Pons (tissue), 1 donor: ENCODE measurements around the gene ARRB1.

Experiments used
- DNase-seq: peaks from one replicate; pipeline ENCODE4 v3.0.0-alpha.2; 2016; ENCODE audit warnings: low spot score

Gene ARRB1

DNA sequence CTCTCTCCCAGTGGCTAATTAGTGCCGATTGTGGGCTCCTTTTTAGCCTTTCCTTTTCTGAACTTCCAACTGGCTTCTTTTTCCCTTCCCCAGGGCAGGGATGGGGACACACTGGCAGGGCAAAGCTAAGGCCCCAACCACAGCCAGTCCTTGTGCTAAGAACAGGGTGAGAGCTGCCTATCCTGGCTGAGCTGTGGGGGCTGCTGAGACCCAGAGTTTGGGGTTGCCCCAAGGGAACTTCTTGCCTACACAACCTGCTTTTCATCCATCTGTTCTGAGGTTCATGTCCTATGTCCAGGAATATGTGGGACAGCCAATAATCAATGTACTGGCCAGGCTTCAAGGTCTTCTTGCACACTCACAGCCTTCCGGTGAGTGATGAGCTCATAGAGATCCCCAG is 120.8 kb downstream of the ARRB1 start:
- no peak for DNase-seq

DNA sequence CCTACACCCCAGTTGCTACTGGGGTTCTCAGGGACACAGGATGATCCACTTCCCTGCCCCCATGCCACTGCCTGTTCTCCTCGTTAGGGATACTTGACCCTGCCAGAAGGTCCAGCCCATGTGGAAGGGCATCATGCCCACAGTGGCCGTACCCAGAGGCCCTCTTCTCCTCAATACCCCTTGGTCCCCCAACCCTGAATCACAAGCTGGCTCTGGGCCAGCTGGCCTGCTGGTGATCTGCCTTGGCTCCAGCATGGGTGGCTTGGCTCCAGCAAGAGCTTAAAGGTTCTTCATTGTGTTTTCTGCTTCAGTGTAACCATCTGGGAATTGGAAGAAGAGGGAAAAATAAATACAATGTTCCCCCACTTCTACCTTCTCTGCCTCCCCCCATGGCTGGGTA is 122.0 kb downstream of the ARRB1 start:
- no peak for DNase-seq

DNA sequence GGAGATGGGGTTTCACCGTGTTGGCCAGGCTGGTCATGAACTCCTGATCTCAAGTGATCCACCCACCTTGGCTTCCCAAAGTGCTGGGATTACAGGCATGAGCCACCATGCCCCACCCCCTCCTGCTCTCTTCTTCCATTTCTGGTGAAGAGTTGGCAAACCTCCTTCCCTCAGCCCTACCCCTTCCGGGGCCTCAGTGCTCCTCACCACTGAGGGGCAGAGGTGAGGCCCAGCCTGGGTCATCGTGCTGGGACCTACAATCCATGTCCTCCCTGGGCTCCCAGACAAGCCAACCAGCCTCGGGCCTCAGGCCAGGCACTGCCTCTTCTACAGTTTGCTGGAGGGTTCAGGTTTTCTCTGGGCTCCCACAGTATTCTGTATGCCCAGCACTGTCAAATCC is 125.7 kb downstream of the ARRB1 start:
- no peak for DNase-seq

DNA sequence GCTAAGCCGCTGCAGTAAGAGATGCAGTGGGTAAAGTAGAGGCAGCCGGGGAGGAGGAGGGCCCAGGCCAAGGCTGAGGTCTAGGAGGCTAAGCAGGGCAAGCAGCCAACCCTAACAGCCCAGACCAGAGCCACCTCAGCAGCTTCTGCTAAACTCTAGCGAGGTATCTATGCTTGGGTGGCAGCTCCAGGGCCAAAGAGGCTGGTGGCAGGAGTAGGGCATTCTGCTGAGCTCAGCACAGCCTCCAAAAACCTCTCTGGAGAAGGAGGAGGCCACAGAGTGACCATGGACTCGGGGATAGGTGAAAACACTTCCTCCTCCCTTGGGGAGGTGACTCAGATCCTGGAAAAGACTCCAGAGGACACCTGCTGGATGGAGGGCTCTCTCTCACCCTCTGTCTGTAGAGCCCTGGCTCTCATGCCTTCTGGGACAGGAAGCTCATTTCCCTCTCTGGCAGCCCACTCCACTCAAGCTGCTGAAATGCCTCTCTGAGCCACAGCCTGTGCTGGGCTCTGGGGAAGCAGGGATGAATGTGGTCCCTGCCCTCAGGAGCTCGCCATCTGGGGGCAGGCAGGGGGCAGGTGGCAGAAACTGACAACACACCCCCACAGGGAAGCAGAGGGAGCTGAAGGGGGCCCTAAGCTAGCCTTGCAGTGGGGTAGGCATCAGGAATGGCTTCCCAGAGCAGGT is 127.4 kb downstream of the ARRB1 start:
- no peak for DNase-seq

DNA sequence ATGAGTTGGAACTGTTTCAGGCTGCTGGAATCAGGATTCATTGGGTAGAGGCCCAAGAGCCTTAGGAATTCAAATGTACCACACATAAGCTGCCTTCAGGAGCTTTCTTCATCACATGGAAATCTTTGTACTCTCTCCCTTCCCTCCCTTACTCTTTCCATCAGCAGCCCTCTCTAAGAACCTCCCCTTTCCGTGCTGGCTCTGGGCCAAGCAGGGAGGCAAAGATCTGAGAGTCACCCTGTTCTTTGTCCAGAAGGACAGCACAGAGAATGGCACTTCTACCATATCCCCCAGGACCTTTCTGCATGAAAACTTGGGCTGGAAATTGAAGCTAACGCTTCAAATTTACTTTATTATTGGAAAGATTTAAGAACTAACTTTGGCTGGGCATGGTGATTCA is 131.6 kb downstream of the ARRB1 start:
- DNase-seq: no peak

DNA sequence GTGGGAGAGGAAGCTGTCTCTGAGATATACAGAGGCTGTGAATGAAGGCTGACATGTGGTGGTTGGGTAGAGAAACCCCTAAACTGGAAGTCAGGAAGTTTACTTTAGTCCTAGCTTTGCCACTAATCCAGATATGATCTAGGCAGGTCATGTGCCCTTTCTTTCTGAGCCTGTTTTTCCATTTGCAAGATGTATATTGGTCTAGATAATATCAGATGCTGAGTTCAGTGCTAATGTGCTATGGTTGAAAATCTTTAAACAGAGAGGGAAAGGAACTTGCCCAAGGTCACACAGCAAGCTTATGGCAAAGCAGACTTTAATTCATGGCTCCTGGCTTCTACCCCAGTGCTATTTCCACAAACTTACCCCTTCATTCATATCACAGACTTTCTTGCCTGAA is 136.6 kb downstream of the ARRB1 start:
- DNase-seq: no peak

DNA sequence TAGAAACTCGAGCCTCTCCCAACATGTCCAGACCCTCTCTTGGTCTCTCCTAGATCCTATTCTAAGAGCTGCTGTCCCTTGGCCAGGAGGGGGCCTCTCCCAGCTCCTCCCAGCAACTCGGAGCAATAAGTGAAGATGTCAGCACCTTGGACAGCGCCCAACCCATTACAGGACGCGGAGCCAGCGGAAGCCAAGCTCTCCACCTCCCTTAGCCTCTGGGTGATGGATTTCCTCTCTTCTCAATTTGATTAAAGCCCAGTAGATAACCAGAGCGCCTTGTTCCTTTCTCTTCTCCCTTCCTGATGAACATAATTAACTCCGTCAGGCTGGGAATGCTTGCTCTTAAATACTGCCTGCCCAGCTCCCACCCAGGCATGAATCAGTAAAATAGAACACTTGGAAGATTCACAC is 137.0 kb downstream of the ARRB1 start:
- peak; percentile 28 for DNase-seq
